ENCODE results near the gene PTCHD1.

- TF ChIP-seq ZNF232 (CRISPR knock-in tag; IDR thresholded peaks at IDR 0.05) (no peak), E2F1 (CRISPR knock-in tag; IDR thresholded peaks at IDR 0.05) (no peak), ATF3 (CRISPR knock-in tag; conservative IDR thresholded peaks at IDR 0.05) (no peak), MLX (CRISPR knock-in tag; IDR thresholded peaks at IDR 0.05) (no peak), CTCF (IDR thresholded peaks at IDR 0.05) (no peak), NFE2L1 (CRISPR knock-in tag; IDR thresholded peaks at IDR 0.05) (no peak)
These were observed 51.6 kb downstream of the PTCHD1 start for GRCh38 chrX:23386260-23386659.
